Sigmoid colon (tissue), 7 donors: ENCODE data around the gene SCN2A. TPM values are rescaled to one million over a fixed set of nuclear protein-coding genes. Genes with fewer than 3 reads are reported as not detected.

Experiments used
- DNase-seq: peaks from one replicate; pipeline ENCODE4 v3.0.0-alpha.2; 2019
- H3K27ac ChIP-seq, 4 donors: fragments of 200-600 bp; sonication (generic); one replicate each; pipeline ENCODE4 v1.5.1; 2016 to 2019; ENCODE audit warnings: mild to moderate bottlenecking in 1 of 4
- H3K27me3 ChIP-seq, 3 donors: fragments of 200-600 bp; sonication (generic); one replicate each; pipeline ENCODE4 v1.5.1; 2019; ENCODE audit warnings: mild to moderate bottlenecking in 1 of 3
- H3K36me3 ChIP-seq, 4 donors: fragments of 200-600 bp; sonication (generic); one replicate each; pipeline ENCODE4 v1.5.1; 2016 to 2019
- H3K4me1 ChIP-seq, 4 donors: fragments of 200-600 bp; sonication (generic); one replicate each; pipeline ENCODE4 v1.5.1; 2017 to 2019
- H3K4me3 ChIP-seq, 4 donors: fragments of 200-600 bp; sonication (generic); one replicate each; pipeline ENCODE4 v1.5.1; 2017 to 2019; ENCODE audit warnings: mild to moderate bottlenecking in 2 of 4, moderate library complexity in 1 of 4
- H3K9me3 ChIP-seq, 4 donors: fragments of 200-600 bp in 3 of 4; sonication (generic) in 3 of 4; one replicate each; pipeline versions ENCODE4 v1.5.1 to v1.6.1; 2013 to 2019
- EP300 ChIP-seq, 4 donors: sonication (generic); formaldehyde crosslinking; IDR thresholded peaks; one replicate each; pipeline ENCODE4 v1.6.1; 2017; ENCODE audit warnings: antibody characterized with exemption in 4 of 4
- POLR2A ChIP-seq, 2 donors: fragments of 450-650 bp; IDR thresholded peaks; one replicate each; pipeline ENCODE4 v1.6.1; 2016; ENCODE audit warnings: antibody characterized with exemption in 2 of 2, mild to moderate bottlenecking in 2 of 2, moderate library complexity in 2 of 2
- POLR2AphosphoS5 ChIP-seq, 4 donors: sonication (generic); formaldehyde crosslinking; IDR thresholded peaks; one replicate each; pipeline ENCODE4 v1.6.1; 2017; ENCODE audit warnings: antibody characterized with exemption in 4 of 4
- WGBS, 2 donors: extraction: QIAGEN DNeasy Blood & Tissue Kit; methylation state at CpG; one replicate each; pipeline ENCODE4 v1.1.7; 2013; 5-methylcytosine and 5-hydroxymethylcytosine counted together
- intact Hi-C: fragments of 100-400 bp; cut with DNase I; formaldehyde crosslinking; loops from one replicate; pipeline ENCODE4 v1.15.1; 2023
- polyA plus RNA-seq, 3 donors: library from polyadenylated mRNA; stranded (reverse); fragments of 200-250 nt; gene quantifications; one replicate each; pipeline ENCODE4 v1.2.3, GENCODE V29; 2013
- total RNA-seq, 4 donors: library from RNA; depleted of rRNA; stranded (reverse); fragments of >200 nt; gene quantifications; one replicate each; pipeline ENCODE4 v1.1.0, GENCODE V29; 2016
- TF ChIP-seq, protein P1 (sequence below), 4 experiments: fragments of 450-650 bp in 3 of 4; fragments of 200-600 bp in 1 of 4; IDR thresholded peaks; one replicate each; pipeline ENCODE4 v1.5.1; 2016 to 2019; ENCODE audit warnings: antibody characterized with exemption in 4 of 4, mild to moderate bottlenecking in 3 of 4, moderate library complexity in 2 of 4
- donor health status: healthy with polysubstance abuse.
- donor health status: Bipolar disorder and iron deficiency.
- donor health status: healthy.

Gene SCN2A
- total and polyA plus RNA-seq, 7 donors = under 0.01 to 1.1 (median 0.58) TPM; not detected in 1

DNA sequence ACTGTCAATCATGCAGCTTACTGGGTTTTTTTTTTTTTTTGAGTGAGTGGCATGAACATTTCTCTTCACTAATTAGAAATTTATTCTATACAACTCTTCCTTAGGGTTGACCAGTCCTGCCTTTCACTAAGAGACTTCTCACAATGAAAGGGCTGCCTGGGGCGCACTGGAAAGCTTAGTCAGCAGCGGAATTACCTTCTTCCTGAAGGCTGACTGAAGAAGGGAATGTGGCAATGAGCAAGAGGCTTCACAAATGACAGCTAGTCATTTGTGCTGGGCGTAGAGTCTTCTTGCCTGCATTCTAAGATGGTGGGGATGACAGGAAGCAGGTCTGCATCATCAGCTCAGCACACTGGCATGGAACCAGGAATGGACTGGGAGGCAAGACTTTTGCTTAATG lies 19.7 kb upstream of the SCN2A start:
- Histone ChIP-seq H3K4me3 (no peak overlapping the region), H3K4me1 (no peaks in the 10 kb centered on the region), H3K27me3 (no peaks in the 10 kb centered on the region), H3K36me3 (no peaks in the 10 kb centered on the region), H3K27ac (no peak overlapping the region), H3K9me3 (no peaks in the 10 kb centered on the region)
- intact Hi-C loops = no loop called here
- no peak for DNase-seq
- TF ChIP-seq POLR2AphosphoS5 (IDR thresholded peaks at IDR 0.05) = no peak
- no peak for TF ChIP-seq POLR2A (IDR thresholded peaks at IDR 0.05)
- TF ChIP-seq, protein P1, sequence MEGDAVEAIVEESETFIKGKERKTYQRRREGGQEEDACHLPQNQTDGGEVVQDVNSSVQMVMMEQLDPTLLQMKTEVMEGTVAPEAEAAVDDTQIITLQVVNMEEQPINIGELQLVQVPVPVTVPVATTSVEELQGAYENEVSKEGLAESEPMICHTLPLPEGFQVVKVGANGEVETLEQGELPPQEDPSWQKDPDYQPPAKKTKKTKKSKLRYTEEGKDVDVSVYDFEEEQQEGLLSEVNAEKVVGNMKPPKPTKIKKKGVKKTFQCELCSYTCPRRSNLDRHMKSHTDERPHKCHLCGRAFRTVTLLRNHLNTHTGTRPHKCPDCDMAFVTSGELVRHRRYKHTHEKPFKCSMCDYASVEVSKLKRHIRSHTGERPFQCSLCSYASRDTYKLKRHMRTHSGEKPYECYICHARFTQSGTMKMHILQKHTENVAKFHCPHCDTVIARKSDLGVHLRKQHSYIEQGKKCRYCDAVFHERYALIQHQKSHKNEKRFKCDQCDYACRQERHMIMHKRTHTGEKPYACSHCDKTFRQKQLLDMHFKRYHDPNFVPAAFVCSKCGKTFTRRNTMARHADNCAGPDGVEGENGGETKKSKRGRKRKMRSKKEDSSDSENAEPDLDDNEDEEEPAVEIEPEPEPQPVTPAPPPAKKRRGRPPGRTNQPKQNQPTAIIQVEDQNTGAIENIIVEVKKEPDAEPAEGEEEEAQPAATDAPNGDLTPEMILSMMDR (IDR thresholded peaks at IDR 0.05) = no peak
- TF ChIP-seq EP300 (IDR thresholded peaks at IDR 0.05) = no peak
- 76 to 83% methylated on average over 3 of the region's 3 CpGs for WGBS, 2 donors

DNA sequence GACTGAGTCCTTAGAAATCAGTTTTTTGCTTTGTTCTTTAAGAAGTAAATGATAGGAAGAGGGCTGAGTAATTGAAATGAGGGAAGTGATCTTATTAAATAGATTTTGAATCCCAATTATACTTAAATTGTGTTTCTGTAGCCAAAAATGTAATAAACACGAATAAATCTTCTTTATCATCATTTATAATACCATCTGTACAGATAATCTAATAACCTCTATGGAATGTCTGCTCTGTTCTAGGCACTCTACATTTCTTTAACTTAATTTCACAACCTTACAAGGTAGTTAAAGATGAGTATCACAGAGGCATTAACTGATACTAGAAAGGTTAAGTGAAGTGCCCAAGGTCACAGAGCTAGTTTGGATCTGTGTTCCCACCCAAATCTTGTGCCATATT lies 14.3 kb upstream of the SCN2A start:
- no peak overlapping the region for H3K27ac ChIP-seq
- DNase-seq = no peak
- no peaks in the 10 kb centered on the region for H3K27me3 ChIP-seq
- H3K4me3 ChIP-seq = no peak overlapping the region
- no peaks in the 10 kb centered on the region for H3K36me3 ChIP-seq
- intact Hi-C loops = no loop called here
- H3K4me1 ChIP-seq = no peaks in the 10 kb centered on the region
- TF ChIP-seq, protein P1 (IDR thresholded peaks at IDR 0.05) = no peak
- TF ChIP-seq POLR2AphosphoS5 (IDR thresholded peaks at IDR 0.05) (no peak), EP300 (IDR thresholded peaks at IDR 0.05) (no peak), POLR2A (IDR thresholded peaks at IDR 0.05) (no peak)
- no peaks in the 10 kb centered on the region for H3K9me3 ChIP-seq
- WGBS, 2 donors = 15 to 56% methylated on average over 1 of the region's 1 CpG

DNA sequence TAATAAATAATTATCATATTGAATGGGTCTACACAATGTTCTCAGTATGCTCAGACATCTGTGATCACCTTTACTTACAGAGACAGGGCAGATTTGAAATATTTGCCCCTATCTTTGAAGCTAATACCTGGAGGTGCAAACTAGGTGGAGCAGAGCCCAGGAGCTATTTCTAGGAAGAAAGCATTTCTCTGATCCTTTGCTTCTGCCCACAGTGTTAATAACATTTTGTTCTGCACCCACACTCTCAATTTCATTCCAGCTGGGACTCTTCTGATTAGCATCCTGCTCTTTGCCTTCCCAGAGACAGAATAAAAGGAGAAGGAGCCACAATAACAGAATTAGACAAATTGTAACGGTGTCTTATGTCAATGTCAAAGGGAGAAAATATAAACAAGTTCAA lies 11.6 kb upstream of the SCN2A start:
- TF ChIP-seq EP300 (IDR thresholded peaks at IDR 0.05) = no peak
- TF ChIP-seq POLR2AphosphoS5 (IDR thresholded peaks at IDR 0.05) = no peak
- Histone ChIP-seq H3K4me1 (no peaks in the 10 kb centered on the region), H3K4me3 (no peak overlapping the region), H3K9me3 (no peaks in the 10 kb centered on the region), H3K36me3 (no peaks in the 10 kb centered on the region), H3K27ac (no peak overlapping the region), H3K27me3 (no peaks in the 10 kb centered on the region)
- intact Hi-C loops = no loop called here
- WGBS, 2 donors = 74 to 82% methylated on average over 1 of the region's 1 CpG
- DNase-seq = no peak

DNA sequence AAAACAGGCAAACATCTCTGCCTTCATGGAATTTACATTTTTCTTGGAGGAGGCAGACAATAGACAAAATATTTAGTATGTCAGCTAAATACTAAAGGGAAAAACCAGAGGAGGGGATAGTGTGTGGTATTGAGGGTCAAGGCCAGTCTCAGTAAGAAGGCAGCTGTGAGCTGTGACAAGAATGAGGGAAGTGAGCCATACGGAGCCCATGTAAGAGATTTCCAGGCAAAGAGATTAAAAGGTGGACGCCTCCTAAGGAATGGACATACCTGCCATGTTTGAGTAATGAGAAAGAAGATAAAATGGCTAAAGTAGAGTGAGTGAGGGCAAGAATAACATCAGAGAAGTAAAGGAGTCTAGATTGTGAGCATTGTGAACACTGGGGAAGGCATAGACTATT lies 2.2 kb upstream of the SCN2A start:
- Histone ChIP-seq H3K4me3 (no peak overlapping the region), H3K9me3 (no peaks in the 10 kb centered on the region), H3K36me3 (no peaks in the 10 kb centered on the region), H3K27ac (no peak overlapping the region), H3K4me1 (no peaks in the 10 kb centered on the region), H3K27me3 (no peaks in the 10 kb centered on the region)
- WGBS, 2 donors = 69% methylated on average over 2 of the region's 2 CpGs
- intact Hi-C loops = no loop called here
- no peak for TF ChIP-seq POLR2AphosphoS5 (IDR thresholded peaks at IDR 0.05)
- TF ChIP-seq POLR2A (IDR thresholded peaks at IDR 0.05) = no peak
- TF ChIP-seq, protein P1 (IDR thresholded peaks at IDR 0.05) = no peak
- DNase-seq = no peak

DNA sequence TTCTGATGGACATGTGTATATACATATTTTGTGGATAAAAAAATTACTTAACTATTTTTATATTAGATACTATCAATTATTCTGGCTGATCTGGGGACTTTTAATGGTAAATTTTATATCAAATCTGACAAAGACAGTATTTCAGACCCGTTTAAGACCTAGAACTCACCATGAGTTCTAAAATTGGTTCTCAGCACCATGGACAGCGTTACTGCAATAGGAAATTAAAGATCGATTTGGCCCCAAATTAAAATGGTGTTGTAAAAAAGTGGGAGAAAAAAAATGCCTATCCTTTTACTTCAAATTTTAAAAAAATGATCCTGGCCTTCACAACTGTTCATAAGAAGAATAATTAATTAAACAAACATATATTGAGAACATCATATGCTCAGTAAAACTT lies 919 bp upstream of the SCN2A start:
- H3K4me3 ChIP-seq = no peak overlapping the region
- no peak overlapping the region for H3K27ac ChIP-seq
- TF ChIP-seq, protein P1 (IDR thresholded peaks at IDR 0.05) = no peak
- TF ChIP-seq EP300 (IDR thresholded peaks at IDR 0.05) = no peak
- TF ChIP-seq POLR2A (IDR thresholded peaks at IDR 0.05) = no peak
- TF ChIP-seq POLR2AphosphoS5 (IDR thresholded peaks at IDR 0.05) = no peak
- intact Hi-C loops = no loop called here
- H3K36me3 ChIP-seq = no peaks in the 10 kb centered on the region
- 6 to 7% methylated on average over 3 of the region's 3 CpGs for WGBS, 2 donors
- no peak for DNase-seq
- H3K27me3 ChIP-seq = no peaks in the 10 kb centered on the region
- no peaks in the 10 kb centered on the region for H3K9me3 ChIP-seq
- no peaks in the 10 kb centered on the region for H3K4me1 ChIP-seq
